HepG2 (cell line): ENCODE measurements around the gene RGS19. TPM values are rescaled to one million over a fixed set of nuclear protein-coding genes. Genes with fewer than 3 reads are reported as not detected.

Experiments used
- ATRX ChIP-seq: sonication (generic); formaldehyde crosslinking; IDR thresholded peaks from 2 replicates; pipeline ENCODE4 v1.4.0; 2020; ENCODE audit warnings: missing genetic modification reagents, borderline replicate concordance
- CBX5 ChIP-seq: sonication (generic); formaldehyde crosslinking; IDR thresholded peaks from 2 replicates; pipeline ENCODE4 v1.4.0; 2020; ENCODE audit warnings: missing genetic modification reagents, borderline replicate concordance
- CREM ChIP-seq, 2 experiments: sonication (generic) in 1 of 2; formaldehyde crosslinking in 1 of 2; IDR thresholded peaks; 2 replicates each; pipeline versions ENCODE4 v1.4.0 to v1.6.1; 2016 to 2020; ENCODE audit warnings: antibody characterized with exemption in 1 of 2, mild to moderate bottlenecking in 1 of 2, missing genetic modification reagents in 1 of 2
- ELF1 ChIP-seq: sonication (generic); formaldehyde crosslinking; IDR thresholded peaks from 2 replicates; pipeline ENCODE4 v1.4.0; 2020; ENCODE audit warnings: missing genetic modification reagents
- GLI4 ChIP-seq: sonication (generic); formaldehyde crosslinking; IDR thresholded peaks from 2 replicates; pipeline ENCODE4 v1.5.1; 2020; ENCODE audit warnings: missing genetic modification reagents, mild to moderate bottlenecking, moderate library complexity, borderline replicate concordance
- GPN1 ChIP-seq: sonication (generic); formaldehyde crosslinking; IDR thresholded peaks from 2 replicates; pipeline ENCODE4 v1.5.1; 2020; ENCODE audit warnings: missing genetic modification reagents, borderline replicate concordance
- HDAC2 ChIP-seq: sonication (generic); formaldehyde crosslinking; IDR thresholded peaks from 2 replicates; pipeline ENCODE4 v1.4.0; 2020; ENCODE audit warnings: missing genetic modification reagents
- KAT8 ChIP-seq: IDR thresholded peaks from 2 replicates; pipeline ENCODE4 v1.6.1; 2016; ENCODE audit warnings: missing genetic modification reagents, missing compliant biosample characterization
- KLF6 ChIP-seq: IDR thresholded peaks from 2 replicates; pipeline ENCODE4 v1.8.0; 2016; ENCODE audit warnings: missing biosample characterization, missing genetic modification reagents
- MEF2D ChIP-seq: sonication (generic); formaldehyde crosslinking; IDR thresholded peaks from 2 replicates; pipeline ENCODE4 v1.5.1; 2020; ENCODE audit warnings: mild to moderate bottlenecking, missing genetic modification reagents
- NAIF1 ChIP-seq: sonication (generic); formaldehyde crosslinking; IDR thresholded peaks from 2 replicates; pipeline ENCODE4 v1.5.0; 2020; ENCODE audit warnings: mild to moderate bottlenecking, missing genetic modification reagents, borderline replicate concordance
- NR2C2 ChIP-seq: sonication (generic); formaldehyde crosslinking; IDR thresholded peaks from 2 replicates; pipeline ENCODE4 v1.4.0; 2020; ENCODE audit warnings: missing genetic modification reagents, mild to moderate bottlenecking, moderate library complexity, borderline replicate concordance
- SNAPC5 ChIP-seq: sonication (generic); formaldehyde crosslinking; IDR thresholded peaks from 2 replicates; pipeline ENCODE4 v1.8.1; 2023; ENCODE audit warnings: mild to moderate bottlenecking, missing genetic modification reagents, borderline replicate concordance
- SNRNP70 ChIP-seq: fragments of 200-400 bp; formaldehyde crosslinking; IDR thresholded peaks from 2 replicates; pipeline ENCODE4 v1.6.1; 2017; ENCODE audit warnings: mild to moderate bottlenecking, low read depth, low read length, moderate library complexity
- ZBTB26 ChIP-seq: IDR thresholded peaks from 2 replicates; pipeline ENCODE4 v1.6.1; 2016; ENCODE audit warnings: missing compliant biosample characterization, missing genetic modification reagents, borderline replicate concordance
- ZHX1 ChIP-seq: sonication (generic); formaldehyde crosslinking; IDR thresholded peaks from 2 replicates; pipeline ENCODE4 v1.8.1; 2022; ENCODE audit warnings: low read depth, mild to moderate bottlenecking, missing genetic modification reagents
- ZNF24 ChIP-seq: fragments of 450-650 bp; IDR thresholded peaks from 2 replicates; pipeline ENCODE4 v1.6.1; 2017; ENCODE audit warnings: antibody characterized with exemption, mild to moderate bottlenecking
- ZNF292 ChIP-seq: sonication (generic); formaldehyde crosslinking; IDR thresholded peaks from 2 replicates; pipeline ENCODE4 v1.8.1; 2022; ENCODE audit warnings: mild to moderate bottlenecking, low read depth, missing genetic modification reagents, borderline replicate concordance
- ZNF317 ChIP-seq: sonication (generic); formaldehyde crosslinking; IDR thresholded peaks from 2 replicates; pipeline ENCODE4 v1.5.0; 2020; ENCODE audit warnings: mild to moderate bottlenecking, missing genetic modification reagents
- ZNF432 ChIP-seq: sonication (generic); formaldehyde crosslinking; IDR thresholded peaks from 2 replicates; pipeline ENCODE4 v1.5.0; 2020; ENCODE audit warnings: missing genetic modification reagents, mild to moderate bottlenecking, borderline replicate concordance
- ZNF510 ChIP-seq: sonication (generic); formaldehyde crosslinking; IDR thresholded peaks from 2 replicates; pipeline ENCODE4 v1.4.0; 2020; ENCODE audit warnings: low read depth, mild to moderate bottlenecking, missing genetic modification reagents
- ZNF615 ChIP-seq: sonication (generic); formaldehyde crosslinking; IDR thresholded peaks from 2 replicates; pipeline ENCODE4 v1.5.0; 2020; ENCODE audit warnings: mild to moderate bottlenecking, missing genetic modification reagents, borderline replicate concordance
- ZNF749 ChIP-seq: sonication (generic); formaldehyde crosslinking; IDR thresholded peaks from 2 replicates; pipeline ENCODE4 v1.8.0; 2022; ENCODE audit warnings: mild to moderate bottlenecking, missing genetic modification reagents, moderate library complexity, borderline replicate concordance
- polyA plus RNA-seq, 8 experiments: library from polyadenylated mRNA; depleted of rRNA in 3 of 8; stranded (reverse) in 7 of 8; unstranded in 1 of 8; fragments of >200 nt; fragmentation: Illumina TruSeq in 4 of 8; extraction: Trizol in 4 of 8; gene quantifications; 2 replicates each; pipeline versions ENCODE4 v1.2.1 to v1.2.3, GENCODE V29; 2011 to 2016; ENCODE audit warnings: low read depth in 4 of 8, missing spikeins in 1 of 8, mixed read lengths in 1 of 8; ENCODE audit not compliant: insufficient read depth in 1 of 8
- total RNA-seq, 5 experiments: library from RNA; depleted of rRNA; stranded (reverse); fragments of >200 nt; fragmentation: Illumina TruSeq; extraction: Trizol; gene quantifications; 2 replicates each; pipeline ENCODE4 v1.2.3, GENCODE V29; 2016; ENCODE audit warnings: low read depth in 1 of 5

Gene RGS19
- total and polyA plus RNA-seq, 2 of the 13 experiments (the other 11 are each of a cell fraction or from before 2014, with no cell fraction given) = 10.7 to 11.9 TPM

- peak; percentile 60 for TF ChIP-seq ELF1 (CRISPR knock-in tag)
- peak; percentile 2; the same call in 1 of the 2 replicates for TF ChIP-seq NAIF1
- TF ChIP-seq ZNF615 (CRISPR knock-in tag) = no peak
- TF ChIP-seq KLF6 (CRISPR knock-in tag) = no peak
- TF ChIP-seq ZBTB26 = peak; percentile 10; the same call in 1 of the 2 replicates
- TF ChIP-seq MEF2D = 0 out of 2 replicates have a peak, but pooled peaks have one; percentile 7
- no peak for TF ChIP-seq ZNF292
- TF ChIP-seq CREM (IDR thresholded peaks at IDR 0.05) = peak; percentile 67; the same call in 1 of the 2 replicates
- TF ChIP-seq CREM (CRISPR knock-in tag; IDR thresholded peaks at IDR 0.05) = peak; percentile 11; the same call in 1 of the 2 replicates
- TF ChIP-seq KAT8 = no peak
- no peak for TF ChIP-seq ZNF24
- TF ChIP-seq HDAC2 (CRISPR knock-in tag) = peak; percentile 52
- no peak; the same call in 1 of the 2 replicates for TF ChIP-seq ZNF432 (CRISPR knock-in tag)
- TF ChIP-seq ZNF317 = peak; percentile 86
- 0 out of 2 replicates have a peak, but pooled peaks have one; percentile 67 for TF ChIP-seq CBX5 (CRISPR knock-in tag)
- peak; percentile 42; the same call in 1 of the 2 replicates for TF ChIP-seq ZNF749 (CRISPR knock-in tag)
- no peak for TF ChIP-seq GLI4
- TF ChIP-seq ATRX (CRISPR knock-in tag) = 0 out of 2 replicates have a peak, but pooled peaks have one; percentile 28
- peak; percentile 97 for TF ChIP-seq NR2C2 (CRISPR knock-in tag)
- peak; percentile 16; the same call in 1 of the 2 replicates for TF ChIP-seq ZHX1 (CRISPR knock-in tag)
- 0 out of 2 replicates have a peak, but pooled peaks have one; percentile 32 for TF ChIP-seq GPN1
- 0 out of 2 replicates have a peak, but pooled peaks have one; percentile 58 for TF ChIP-seq SNAPC5 (CRISPR knock-in tag)
- no peak for TF ChIP-seq SNRNP70
- TF ChIP-seq ZNF510 (CRISPR knock-in tag) = peak; percentile 65; the same call in 1 of the 2 replicates
Measured at GRCh38 chr20:64036346-64037198, 42.7 kb downstream of the RGS19 start (continued).
